Measurements from ENCODE around the gene PAPPA. TPM values are rescaled to one million over a fixed set of nuclear protein-coding genes. Genes with fewer than 3 reads are reported as not detected.

The PAPPA gene
- polyA plus RNA-seq, 3 donors, result 4.0 to 4.2 (median 4.1) TPM

GRCh38 chr9:116437411-116438370 is 284.1 kb downstream of the PAPPA start:
- no peak for DNase-seq (ENCODE audit: low read depth in 3 of 3, low spot score in 2 of 3)

GRCh38 chr9:116442528-116442927 is 288.9 kb downstream of the PAPPA start:
- DNase-seq (ENCODE audit: low read depth in 3 of 3, low spot score in 2 of 3), result no peak

- DNase-seq (ENCODE audit: low read depth in 3 of 3, low spot score in 2 of 3), result peak in 2 of 3 donors; percentile 65 to 67
Observed at GRCh38 chr9:116447934-116448333, 294.3 kb downstream of the PAPPA start.

GRCh38 chr9:116448431-116448830 is 294.8 kb downstream of the PAPPA start:
- no peak for DNase-seq (ENCODE audit: low read depth in 3 of 3, low spot score in 2 of 3)

- no peak for DNase-seq (ENCODE audit: low read depth in 3 of 3, low spot score in 2 of 3)
Observed at GRCh38 chr9:116449949-116450348, 296.4 kb downstream of the PAPPA start.

- no peak for DNase-seq (ENCODE audit: low read depth in 3 of 3, low spot score in 2 of 3)
Observed at GRCh38 chr9:116450378-116451139, 297.0 kb downstream of the PAPPA start.

GRCh38 chr9:116451500-116452115 is 298.0 kb downstream of the PAPPA start:
- DNase-seq (ENCODE audit: low read depth in 3 of 3, low spot score in 2 of 3), result no peak

Data from right renal cortex interstitium (tissue), 3 donors.